H9 (cell line): ENCODE measurements around the gene FAT4. TPM values are rescaled to one million over a fixed set of nuclear protein-coding genes. Genes with fewer than 3 reads are reported as not detected.

ENCODE experiments used
- DNase-seq: peaks from one replicate; pipeline ENCODE4 v3.0.0-alpha.2; 2017
- H2AFZ ChIP-seq: one replicate; pipeline ENCODE4 v1.6.1; 2013; ENCODE audit warnings: mild to moderate bottlenecking, low read length, control low read depth, moderate library complexity
- H2AK5ac ChIP-seq: 2 replicates; pipeline ENCODE4 v1.6.1; 2013; ENCODE audit warnings: low read length, control low read depth, mixed read lengths; ENCODE audit not compliant: insufficient read length
- H2BK120ac ChIP-seq: one replicate; pipeline ENCODE4 v1.6.1; 2013; ENCODE audit warnings: low read depth, mild to moderate bottlenecking, low read length, control low read depth, inconsistent platforms; ENCODE audit not compliant: poor library complexity, severe bottlenecking
- H2BK12ac ChIP-seq: 2 replicates; pipeline ENCODE4 v1.6.1; 2013; ENCODE audit warnings: low read length, control low read depth, mixed read lengths, low read depth; ENCODE audit not compliant: insufficient read length
- H2BK15ac ChIP-seq: 2 replicates; pipeline ENCODE4 v1.6.1; 2013; ENCODE audit warnings: low read depth, low read length, control low read depth
- H2BK20ac ChIP-seq: one replicate; pipeline ENCODE4 v1.6.1; 2013; ENCODE audit warnings: low read depth, mild to moderate bottlenecking, low read length, control low read depth, inconsistent platforms; ENCODE audit not compliant: poor library complexity, severe bottlenecking
- H2BK5ac ChIP-seq: 2 replicates; pipeline ENCODE4 v1.6.1; 2013; ENCODE audit warnings: low read length, control low read depth, mixed read lengths; ENCODE audit not compliant: insufficient read length
- H3K14ac ChIP-seq: 2 replicates; pipeline ENCODE4 v1.6.1; 2013; ENCODE audit warnings: low read length, control low read depth; ENCODE audit not compliant: insufficient read depth
- H3K18ac ChIP-seq: 2 replicates; pipeline ENCODE4 v1.6.1; 2013; ENCODE audit warnings: low read depth, mild to moderate bottlenecking, mixed read lengths, low read length, control low read depth; ENCODE audit not compliant: insufficient read length
- H3K23ac ChIP-seq: 2 replicates; pipeline ENCODE4 v1.6.1; 2013; ENCODE audit warnings: low read length, control low read depth, mixed read lengths, low read depth; ENCODE audit not compliant: insufficient read length
- H3K23me2 ChIP-seq: 2 replicates; pipeline ENCODE4 v1.6.1; 2013; ENCODE audit warnings: low read depth, mild to moderate bottlenecking, mixed read lengths, low read length, control low read depth; ENCODE audit not compliant: insufficient read length, poor library complexity, severe bottlenecking
- H3K27ac ChIP-seq: 2 replicates; pipeline ENCODE4 v1.5.1; 2013; ENCODE audit warnings: low read length, control low read depth, mixed read lengths, low read depth; ENCODE audit not compliant: insufficient read length
- H3K27me3 ChIP-seq: 2 replicates; pipeline ENCODE4 v1.6.1; 2013; ENCODE audit warnings: low read length, control low read depth, inconsistent platforms; ENCODE audit not compliant: insufficient read depth
- H3K4ac ChIP-seq: 2 replicates; pipeline ENCODE4 v1.6.1; 2013; ENCODE audit warnings: low read depth, mild to moderate bottlenecking, control low read depth, inconsistent platforms, low read length, moderate library complexity
- H3K4me1 ChIP-seq: 2 replicates; pipeline ENCODE4 v1.6.1; 2013; ENCODE audit warnings: low read length, control low read depth, inconsistent platforms; ENCODE audit not compliant: insufficient read depth
- H3K4me2 ChIP-seq: 2 replicates; pipeline ENCODE4 v1.6.1; 2013; ENCODE audit warnings: low read length, control low read depth, mixed read lengths; ENCODE audit not compliant: insufficient read length, insufficient read depth
- H3K56ac ChIP-seq: 2 replicates; pipeline ENCODE4 v1.6.1; 2013; ENCODE audit warnings: low read depth, mild to moderate bottlenecking, mixed read lengths, low read length, control low read depth; ENCODE audit not compliant: insufficient read length
- H3K79me1 ChIP-seq: 2 replicates; pipeline ENCODE4 v1.6.1; 2013; ENCODE audit warnings: low read depth, mild to moderate bottlenecking, moderate library complexity, low read length, control low read depth, inconsistent platforms; ENCODE audit not compliant: insufficient read depth, poor library complexity, severe bottlenecking
- H3K79me2 ChIP-seq: 2 replicates; pipeline ENCODE4 v1.6.1; 2013; ENCODE audit warnings: low read length, control low read depth, inconsistent platforms; ENCODE audit not compliant: insufficient read depth
- H3K9ac ChIP-seq: 2 replicates; pipeline ENCODE4 v1.6.1; 2013; ENCODE audit warnings: low read length, control low read depth, mixed read lengths; ENCODE audit not compliant: insufficient read length; ENCODE audit errors: extremely low read depth
- H3K9me3 ChIP-seq: one replicate; pipeline ENCODE4 v1.6.1; 2013; ENCODE audit warnings: low read depth, low read length, inconsistent platforms; ENCODE audit not compliant: control insufficient read depth
- H3T11ph ChIP-seq: one replicate; pipeline ENCODE4 v1.6.1; 2013; ENCODE audit warnings: mild to moderate bottlenecking, low read length, control low read depth, inconsistent platforms
- H4K20me1 ChIP-seq: one replicate; pipeline ENCODE4 v1.6.1; 2013; ENCODE audit not compliant: control insufficient read depth, insufficient read length, insufficient read depth
- H4K5ac ChIP-seq: 2 replicates; pipeline ENCODE4 v1.6.1; 2013; ENCODE audit warnings: low read depth, mild to moderate bottlenecking, mixed read lengths, low read length, control low read depth; ENCODE audit not compliant: insufficient read length
- H4K8ac ChIP-seq: replicated peaks from 2 replicates; pipeline ENCODE4 v1.6.1; 2013; ENCODE audit warnings: low read length, control low read depth, mixed read lengths, low read depth; ENCODE audit not compliant: insufficient read length
- H4K91ac ChIP-seq: 2 replicates; pipeline ENCODE4 v1.6.1; 2013; ENCODE audit warnings: low read depth, mild to moderate bottlenecking, moderate library complexity, mixed read lengths, low read length, control low read depth; ENCODE audit not compliant: insufficient read length
- H3K27ac Mint-ChIP-seq, 3 experiments: 2 replicates in 2 of 3; 3 replicates in 1 of 3; pipeline ENCODE4 v1.8.0; 2020 to 2021; ENCODE audit warnings: mixed read lengths in 3 of 3, mild to moderate bottlenecking in 1 of 3, moderate library complexity in 1 of 3
- H3K27me3 Mint-ChIP-seq: 2 replicates; pipeline ENCODE4 v1.8.0; 2021; ENCODE audit warnings: low read depth, mild to moderate bottlenecking, moderate library complexity, mixed read lengths
- H3K36me3 Mint-ChIP-seq, 3 experiments: 2 replicates in 2 of 3; 3 replicates in 1 of 3; pipeline ENCODE4 v1.8.0; 2020 to 2021; ENCODE audit warnings: low read depth in 3 of 3, mixed read lengths in 3 of 3; ENCODE audit not compliant: insufficient read depth in 1 of 3
- H3K4me1 Mint-ChIP-seq, 2 experiments: 2 replicates each; pipeline ENCODE4 v1.8.0; 2020; ENCODE audit warnings: mixed read lengths in 2 of 2
- H3K4me3 Mint-ChIP-seq, 2 experiments: 2 replicates in 1 of 2; 3 replicates in 1 of 2; pipeline ENCODE4 v1.8.0; 2020 to 2021; ENCODE audit warnings: mild to moderate bottlenecking in 2 of 2, mixed read lengths in 2 of 2, moderate library complexity in 1 of 2
- H3K9me3 Mint-ChIP-seq, 2 experiments: 2 replicates in 1 of 2; 3 replicates in 1 of 2; pipeline ENCODE4 v1.8.0; 2020; ENCODE audit warnings: mild to moderate bottlenecking in 2 of 2, mixed read lengths in 2 of 2, moderate library complexity in 1 of 2
- WGBS: extraction: QIAGEN DNeasy Blood & Tissue Kit; methylation state at CpG from one replicate; pipeline ENCODE4 v1.1.7; 2013; ENCODE audit warnings: missing lambda C conversion rate, low lambda C conversion rate, mixed read lengths; ENCODE audit not compliant: insufficient read length; ENCODE audit errors: extremely low coverage; 5-methylcytosine and 5-hydroxymethylcytosine counted together
- total RNA-seq: library from RNA; stranded (reverse); gene quantifications from 2 replicates; pipeline ENCODE4 v1.2.1, GENCODE V29; 2021
- TF ChIP-seq, protein P1 (sequence below): fragments of 200-600 bp; sonication (generic); conservative IDR thresholded peaks from 3 replicates; pipeline ENCODE4 v1.8.0; 2021; ENCODE audit warnings: antibody characterized with exemption, mild to moderate bottlenecking

FAT4 gene
- total RNA-seq, 1 experiment from 2014 or later: 6.9 TPM

- no peaks in the 10 kb centered on the region for H3K27me3 ChIP-seq
- Mint-ChIP-seq H3K36me3 (no peaks in the 10 kb centered on the region), H3K4me3 (no peak overlapping the region), H3K27me3 (no peaks in the 10 kb centered on the region), H3K27ac (peak overlapping the region in 1 of 3 experiments; percentile 73; a peak in 1 of 7 replicates), H3K9me3 (no peaks in the 10 kb centered on the region; a peak in 1 of 5 replicates), H3K4me1 (peaks cover 42 to 51% of the 10 kb centered on the region in 2 experiments)
- H2BK12ac ChIP-seq: no peak overlapping the region
- H4K20me1 ChIP-seq: no peaks in the 10 kb centered on the region
- H3K56ac ChIP-seq: no peak overlapping the region
- TF ChIP-seq, protein P1, sequence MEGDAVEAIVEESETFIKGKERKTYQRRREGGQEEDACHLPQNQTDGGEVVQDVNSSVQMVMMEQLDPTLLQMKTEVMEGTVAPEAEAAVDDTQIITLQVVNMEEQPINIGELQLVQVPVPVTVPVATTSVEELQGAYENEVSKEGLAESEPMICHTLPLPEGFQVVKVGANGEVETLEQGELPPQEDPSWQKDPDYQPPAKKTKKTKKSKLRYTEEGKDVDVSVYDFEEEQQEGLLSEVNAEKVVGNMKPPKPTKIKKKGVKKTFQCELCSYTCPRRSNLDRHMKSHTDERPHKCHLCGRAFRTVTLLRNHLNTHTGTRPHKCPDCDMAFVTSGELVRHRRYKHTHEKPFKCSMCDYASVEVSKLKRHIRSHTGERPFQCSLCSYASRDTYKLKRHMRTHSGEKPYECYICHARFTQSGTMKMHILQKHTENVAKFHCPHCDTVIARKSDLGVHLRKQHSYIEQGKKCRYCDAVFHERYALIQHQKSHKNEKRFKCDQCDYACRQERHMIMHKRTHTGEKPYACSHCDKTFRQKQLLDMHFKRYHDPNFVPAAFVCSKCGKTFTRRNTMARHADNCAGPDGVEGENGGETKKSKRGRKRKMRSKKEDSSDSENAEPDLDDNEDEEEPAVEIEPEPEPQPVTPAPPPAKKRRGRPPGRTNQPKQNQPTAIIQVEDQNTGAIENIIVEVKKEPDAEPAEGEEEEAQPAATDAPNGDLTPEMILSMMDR: no peak
- H3K23me2 ChIP-seq: no peaks in the 10 kb centered on the region
- H2AK5ac ChIP-seq: no peak overlapping the region
- H3K9ac ChIP-seq: no peak overlapping the region
- H2BK5ac ChIP-seq: no peak overlapping the region
- H3K9me3 ChIP-seq: no peaks in the 10 kb centered on the region
- H2BK15ac ChIP-seq: no peak overlapping the region
- no peak overlapping the region for H3K14ac ChIP-seq
- H3K79me1 ChIP-seq: no peaks in the 10 kb centered on the region
- H3K4me1 ChIP-seq: peaks cover 7% of the 10 kb centered on the region; the same call in 1 of the 2 replicates
- H3T11ph ChIP-seq: no peak overlapping the region
- H4K5ac ChIP-seq: no peak overlapping the region
- H3K4ac ChIP-seq: no peak overlapping the region
- H3K79me2 ChIP-seq: no peaks in the 10 kb centered on the region
- H3K18ac ChIP-seq: no peak overlapping the region
- no peak overlapping the region for H4K8ac ChIP-seq
- no peak overlapping the region for H2BK20ac ChIP-seq
- no peak overlapping the region for H3K23ac ChIP-seq
- no peak overlapping the region for H3K4me2 ChIP-seq
- H3K27ac ChIP-seq: no peak overlapping the region
- H2AFZ ChIP-seq: no peak overlapping the region
- WGBS: no CpG with 5 or more reads among the region's 2 CpGs
- no peak overlapping the region for H4K91ac ChIP-seq
- H2BK120ac ChIP-seq: no peak overlapping the region
- no peak for DNase-seq
These were observed 41.0 kb downstream of the FAT4 start for GRCh38 chr4:125355791-125356190.
